Activated CD8-positive, alpha-beta memory T cell treated with anti-CD3 and anti-CD28 coated beads, Interleukin-2, amount 50 U/mL, for 48 hours (primary cell): ENCODE data around the gene PAQR3.

ENCODE experiments used
- DNase-seq: peaks from one replicate; pipeline ENCODE4 v3.0.0-alpha.2; 2020

PAQR3 gene

GRCh38 chr4:78938868-78939666, at the start of gene PAQR3:
TSS of gene PAQR3 (minus strand) at chr4:78939438. CDS start at chr4:78939224, 214 bp downstream.
- peak; percentile 92 for DNase-seq

DNA sequence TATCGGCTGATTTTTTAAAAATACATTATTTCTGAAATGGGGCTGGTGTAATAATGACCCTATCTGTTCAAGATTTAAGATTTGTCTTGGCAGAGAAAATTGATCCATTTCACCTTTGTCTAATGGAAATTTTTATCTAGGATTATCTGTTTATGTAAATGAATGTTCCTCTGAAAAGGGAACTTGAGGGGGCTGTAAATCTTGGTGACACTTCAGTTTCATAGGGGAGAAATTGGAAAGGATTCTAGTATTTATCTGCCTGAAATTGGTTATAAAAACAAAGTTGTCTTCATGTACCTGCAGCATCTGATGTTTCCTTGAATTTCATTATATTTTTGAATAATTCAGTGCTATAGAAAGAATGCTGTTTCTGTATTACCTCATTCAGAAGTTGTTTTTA, 48.4 kb upstream of the PAQR3 start:
- DNase-seq: no peak

DNA sequence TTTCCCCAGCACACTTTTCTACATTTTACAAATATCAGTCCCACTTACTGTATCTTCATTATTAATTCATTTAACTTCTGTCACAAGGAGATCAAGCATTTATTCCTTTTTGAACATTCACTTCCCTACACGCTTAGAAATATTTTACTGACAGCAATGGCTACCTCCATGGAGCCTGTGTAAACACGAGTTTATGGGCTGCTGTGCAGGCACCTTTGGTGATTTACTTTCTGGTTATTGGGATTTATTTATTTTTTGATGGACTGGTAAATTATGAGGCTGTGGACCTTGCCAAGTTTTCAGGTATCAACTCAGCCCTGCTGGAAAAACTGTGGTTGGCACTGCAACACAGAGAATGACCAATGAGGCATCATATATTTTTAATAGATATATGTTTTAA, 45.4 kb upstream of the PAQR3 start:
- DNase-seq: no peak

DNA sequence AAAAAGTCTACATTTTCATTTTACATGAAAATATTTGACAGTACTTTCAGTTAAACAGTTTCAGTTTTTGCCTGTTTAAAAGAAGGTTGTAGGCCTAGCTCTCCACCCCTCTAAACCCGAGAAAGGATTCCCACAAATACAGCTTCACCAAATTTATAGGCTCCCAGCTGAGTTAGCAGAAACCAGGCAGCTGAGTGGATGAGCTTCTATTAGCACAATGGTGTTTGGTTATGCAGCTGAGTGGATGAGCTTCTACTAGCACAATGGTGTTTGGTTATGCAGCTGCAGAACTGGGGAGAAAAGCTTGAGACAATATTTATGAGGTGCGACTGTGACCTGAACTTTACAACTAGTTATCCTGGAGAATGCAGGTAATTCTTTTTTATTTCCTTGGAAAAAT, 36.6 kb upstream of the PAQR3 start:
- no peak for DNase-seq

- DNase-seq: no peak
Observed at GRCh38 chr4:78971776-78972175, 32.5 kb upstream of the PAQR3 start.

- no peak for DNase-seq
Observed at GRCh38 chr4:78971326-78971725, 32.1 kb upstream of the PAQR3 start.

GRCh38 chr4:78962597-78963115, 23.4 kb upstream of the PAQR3 start:
- DNase-seq: no peak

- DNase-seq: no peak
Observed at GRCh38 chr4:78960926-78961325, 21.7 kb upstream of the PAQR3 start.

- DNase-seq: no peak
Observed at GRCh38 chr4:78956975-78957374, 17.7 kb upstream of the PAQR3 start.

- no peak for DNase-seq
Observed at GRCh38 chr4:78953769-78954666, 14.8 kb upstream of the PAQR3 start.

GRCh38 chr4:78953231-78953630, 14.0 kb upstream of the PAQR3 start:
- DNase-seq: no peak

DNA sequence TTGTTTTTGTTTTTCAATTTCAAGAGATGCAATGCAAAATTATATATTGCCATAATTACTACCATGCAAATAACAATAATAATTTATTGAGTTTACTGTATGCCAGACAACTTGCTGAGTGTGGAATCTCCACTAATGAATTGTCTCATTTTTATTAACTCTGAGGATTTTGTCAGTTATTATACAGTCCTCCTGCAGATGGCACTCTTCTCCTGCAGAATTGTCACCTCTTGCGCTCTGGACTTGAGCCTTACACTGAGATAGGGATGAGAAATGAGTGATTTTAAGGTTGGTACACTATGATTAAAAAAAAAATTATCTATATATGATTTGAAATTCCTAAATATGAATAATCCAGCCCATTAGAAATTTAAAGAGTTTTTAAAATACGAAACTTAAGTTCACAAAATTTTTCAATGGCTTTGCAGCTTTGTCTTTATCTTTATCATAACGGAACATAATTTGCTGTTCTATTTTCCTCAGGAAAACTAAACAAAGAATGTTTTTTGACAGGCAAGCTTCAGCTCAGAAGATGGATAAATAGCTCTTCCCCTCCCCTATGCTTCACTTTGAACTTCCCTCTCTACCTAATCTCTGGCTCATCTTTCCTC, 12.7 kb upstream of the PAQR3 start:
- DNase-seq: no peak

DNA sequence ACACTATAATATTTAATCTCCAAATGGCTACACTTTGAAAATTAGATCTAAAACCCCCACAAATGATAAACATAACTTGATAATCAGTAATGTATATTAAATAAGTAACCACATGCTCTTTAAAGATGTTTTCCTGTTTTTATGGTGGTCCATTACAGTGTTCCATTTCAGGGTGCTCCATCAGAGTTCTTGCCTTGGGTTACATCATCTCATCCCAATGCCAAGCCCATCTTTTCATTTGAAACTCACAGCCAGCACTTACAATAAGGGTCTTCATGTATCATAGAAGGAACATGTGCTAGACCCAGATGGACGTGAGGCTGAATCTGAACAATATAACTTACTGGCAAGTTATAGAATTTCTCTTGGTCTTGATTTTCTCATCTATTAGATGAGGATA, 10.5 kb upstream of the PAQR3 start:
- DNase-seq: no peak

- DNase-seq: no peak
Observed at GRCh38 chr4:78945651-78946179, 6.5 kb upstream of the PAQR3 start.

DNA sequence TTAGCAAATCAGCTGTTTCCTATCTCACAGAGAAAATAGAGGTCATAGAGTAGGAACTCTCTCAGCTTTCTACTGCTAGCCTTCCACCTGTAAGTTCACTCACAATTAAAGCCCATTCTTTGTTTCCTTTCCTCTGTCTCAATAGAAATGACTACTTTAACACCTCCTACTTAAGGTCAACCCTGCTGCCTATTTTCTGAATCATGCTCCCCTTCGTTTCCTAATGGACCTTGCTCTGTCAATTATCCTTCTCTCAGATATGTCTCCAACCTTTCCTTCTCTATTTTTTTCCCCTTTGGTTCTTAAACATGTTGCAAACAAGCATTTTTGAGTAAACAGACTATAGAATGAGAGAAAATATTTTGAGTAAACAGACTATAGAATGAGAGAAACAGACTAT, 5.1 kb upstream of the PAQR3 start:
- DNase-seq: no peak

GRCh38 chr4:78940752-78941151, 1.5 kb upstream of the PAQR3 start:
- no peak for DNase-seq

GRCh38 chr4:78939667-78940008, 400 bp upstream of the PAQR3 start:
- no peak for DNase-seq

- DNase-seq: no peak
Observed at GRCh38 chr4:78938474-78938867, 767 bp downstream of the PAQR3 start.

DNA sequence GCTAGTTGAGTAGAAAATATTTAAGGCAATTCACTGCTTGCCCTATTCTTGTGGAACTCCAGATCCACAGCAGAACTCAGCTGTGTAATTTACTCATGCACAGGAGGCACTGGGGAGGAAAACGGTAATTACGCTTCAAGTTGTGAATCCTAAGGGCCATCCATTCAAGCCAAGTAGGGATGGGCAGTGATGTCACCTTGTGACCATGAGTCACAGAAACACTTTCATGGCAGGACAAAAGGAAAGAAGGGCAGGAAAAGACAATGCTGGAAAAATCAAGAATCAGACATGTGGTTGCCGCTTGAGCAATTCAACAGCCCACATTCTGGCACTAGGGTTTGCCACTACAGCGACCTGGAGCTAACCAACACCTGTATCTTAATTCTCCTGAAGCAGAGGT, 1.4 kb downstream of the PAQR3 start:
- no peak for DNase-seq

DNA sequence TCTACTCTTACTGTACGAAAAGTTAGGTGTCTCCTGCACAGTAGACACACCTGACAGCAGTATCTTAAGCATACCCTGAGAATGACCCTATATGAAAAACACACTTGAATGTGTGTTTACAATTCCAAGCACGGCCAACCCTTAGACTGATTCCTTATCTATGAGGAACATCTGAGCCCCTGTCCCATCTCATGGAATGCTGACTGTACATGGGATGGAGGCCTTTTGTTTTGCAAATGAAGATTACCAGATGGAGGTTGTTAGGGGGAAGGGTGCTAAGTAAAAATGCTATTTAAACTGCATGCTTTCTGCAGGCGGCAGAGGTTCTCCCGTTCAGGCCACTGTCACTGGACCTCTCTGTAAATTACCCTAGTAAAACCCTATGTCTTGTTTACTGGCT, 2.2 kb downstream of the PAQR3 start:
- no peak for DNase-seq

DNA sequence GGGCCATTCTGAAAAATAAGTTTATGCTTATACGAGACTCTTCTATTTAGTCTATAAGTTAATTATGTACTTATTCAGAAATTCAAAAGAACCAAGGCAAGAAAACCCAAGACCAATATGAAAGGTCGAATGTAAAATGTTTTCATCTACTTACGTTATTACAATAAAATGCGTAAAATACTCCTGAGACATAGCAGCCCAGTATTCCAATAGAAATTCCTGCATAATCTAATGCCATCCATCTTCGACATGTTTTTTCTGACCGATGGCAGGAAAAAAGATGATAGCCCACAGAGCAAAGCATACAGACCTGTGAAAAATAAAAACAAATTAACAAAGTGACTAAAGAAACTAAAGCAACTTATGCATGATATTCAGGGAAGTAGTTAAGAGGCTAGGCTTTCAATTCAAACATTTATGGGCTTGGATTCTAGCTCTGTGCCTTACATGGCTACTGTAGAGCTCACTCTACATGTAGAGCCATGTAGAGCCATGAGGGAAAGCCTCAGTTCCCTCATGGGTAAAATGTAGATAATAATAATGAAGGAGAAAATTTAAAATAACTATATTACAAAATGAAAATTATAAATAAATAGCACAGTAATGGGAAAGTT, 9.1 kb downstream of the PAQR3 start:
- no peak for DNase-seq

- no peak for DNase-seq
Observed at GRCh38 chr4:78928835-78929234, 10.4 kb downstream of the PAQR3 start.

DNA sequence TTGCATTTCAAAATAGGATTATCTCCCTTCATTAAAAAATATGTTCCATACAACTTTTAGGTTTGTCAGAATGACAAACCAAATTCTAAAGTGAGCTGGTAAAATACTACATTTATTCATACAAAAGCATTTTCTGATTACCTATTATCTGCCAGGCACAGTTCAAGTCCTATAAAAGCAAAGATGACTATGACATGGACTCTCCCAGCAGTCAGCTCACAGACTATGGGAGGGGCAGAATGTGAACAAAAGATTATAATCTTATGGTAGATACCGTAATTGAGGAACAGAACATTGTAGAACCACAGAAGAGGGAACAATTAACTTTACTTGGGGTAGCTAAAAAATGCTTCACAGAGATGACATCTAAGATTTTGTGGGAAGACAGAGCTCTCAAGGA, 12.4 kb downstream of the PAQR3 start:
- no peak for DNase-seq
